K562 (cell line): ENCODE measurements around the gene DDAH2. TPM values are rescaled to one million over a fixed set of nuclear protein-coding genes. Genes with fewer than 3 reads are reported as not detected.

Source experiments
- ATAC-seq: fragments of 200-7000 bp; cut with Tn5 transposase; 3 replicates; pipeline ENCODE4 v1.9.1; 2020; ENCODE audit warnings: moderate library complexity
- BruUV-seq: library from RNA; stranded (reverse); fragments of 400-500 nt; replicated peaks from 2 replicates; lab custom pipeline; 2021; lab: Mats Ljungman, UMichigan
- CTCF ChIA-PET: fragments of 300-600 bp; formaldehyde crosslinking; extraction: SDS; loops from one replicate; lab custom pipeline; 2021; ENCODE audit warnings: low intra/inter-chr PET ratio; lab: Yijun Ruan, JAX
- POLR2A ChIA-PET: fragments of 300-600, 350-650 bp; sonication (Branson Sonifier 250); formaldehyde crosslinking; extraction: SDS; loops from one replicate; lab custom pipeline; 2021; ENCODE audit warnings: antibody characterized with exemption, inconsistent platforms; lab: Yijun Ruan, JAX
- DNase-seq, 4 experiments: peaks; one replicate each; pipeline versions ENCODE4 v3.0.0 to v3.0.0-alpha.2; 2011 to 2018; ENCODE audit warnings: low spot score in 3 of 4, mixed read lengths in 3 of 4; ENCODE audit errors: extremely low read depth in 1 of 4
- FAIRE-seq: peaks from 2 replicates; lab custom pipeline; 2011; peaks lifted over from hg19 to GRCh38; lab: Jason Lieb, UNC
- H2AFZ ChIP-seq: 2 replicates; pipeline ENCODE4 v1.6.0; 2011; ENCODE audit warnings: low read depth, low read length, control low read depth, inconsistent platforms
- H3K27ac ChIP-seq: fragments of 200-600 bp; 3 replicates; pipeline ENCODE4 v1.8.0; 2011; ENCODE audit warnings: low read depth, mild to moderate bottlenecking, control low read depth, inconsistent platforms, low read length, moderate library complexity, mixed read lengths; ENCODE audit errors: extremely low read depth
- H3K27me3 ChIP-seq, 2 experiments: fragments of 300-600 bp in 1 of 2; 2 replicates in 1 of 2; 3 replicates in 1 of 2; pipeline versions ENCODE4 v1.6.0 to v1.8.0; 2011; ENCODE audit warnings: inconsistent platforms in 2 of 2, low read length in 2 of 2, mild to moderate bottlenecking in 1 of 2, mixed read lengths in 1 of 2, moderate library complexity in 1 of 2; ENCODE audit not compliant: control insufficient read depth in 2 of 2, insufficient read depth in 2 of 2
- H3K36me3 ChIP-seq: fragments of 300-600 bp; 3 replicates; pipeline ENCODE4 v1.8.0; 2011; ENCODE audit warnings: mild to moderate bottlenecking, low read length, inconsistent platforms; ENCODE audit not compliant: control insufficient read depth, insufficient read depth
- H3K4me1 ChIP-seq, 2 experiments: fragments of 200-600 bp in 1 of 2; replicated peaks in 1 of 2; 2 replicates in 1 of 2; 3 replicates in 1 of 2; pipeline versions ENCODE4 v1.5.1 to v1.8.0; 2011; ENCODE audit warnings: inconsistent platforms in 2 of 2, low read length in 2 of 2, mild to moderate bottlenecking in 1 of 2, mixed read lengths in 1 of 2, moderate library complexity in 1 of 2; ENCODE audit not compliant: control insufficient read depth in 2 of 2, insufficient read depth in 2 of 2
- H3K4me2 ChIP-seq: 2 replicates; pipeline ENCODE4 v1.6.1; 2011; ENCODE audit warnings: low read length, control low read depth, inconsistent platforms, mixed read lengths; ENCODE audit not compliant: insufficient read depth
- H3K4me3 ChIP-seq: fragments of 200-600 bp; sonication (generic), shearing (Covaris generic); 2 replicates; pipeline ENCODE4 v1.5.1; 2016; ENCODE audit warnings: control low read depth, inconsistent platforms
- H3K79me2 ChIP-seq: fragments of 200-600 bp; 3 replicates; pipeline ENCODE4 v1.8.0; 2011; ENCODE audit warnings: low read length, inconsistent platforms; ENCODE audit not compliant: control insufficient read depth, insufficient read depth
- H3K9ac ChIP-seq, 2 experiments: 2 replicates each; pipeline versions ENCODE4 v1.6.0 to v1.6.1; 2011; ENCODE audit warnings: low read depth in 2 of 2, low read length in 2 of 2, control low read depth in 1 of 2, inconsistent platforms in 1 of 2, mild to moderate bottlenecking in 1 of 2, mixed read lengths in 1 of 2; ENCODE audit not compliant: insufficient read depth in 1 of 2
- H3K9me1 ChIP-seq: one replicate; pipeline ENCODE4 v1.6.0; 2011; ENCODE audit warnings: inconsistent platforms, mild to moderate bottlenecking, low read length, moderate library complexity; ENCODE audit not compliant: control insufficient read depth, insufficient read depth
- H3K9me3 ChIP-seq: replicated peaks from 2 replicates; pipeline ENCODE4 v1.5.1; 2011; ENCODE audit warnings: low read depth, low read length, inconsistent platforms; ENCODE audit not compliant: control insufficient read depth, insufficient read depth
- H4K20me1 ChIP-seq: replicated peaks from 2 replicates; pipeline ENCODE4 v1.6.1; 2011; ENCODE audit warnings: low read length, inconsistent platforms, mixed read lengths; ENCODE audit not compliant: control insufficient read depth, insufficient read depth
- BHLHE40 ChIP-seq: IDR thresholded peaks from 2 replicates; pipeline ENCODE4 v1.6.1; 2011; ENCODE audit warnings: low read length, improper control_type of control experiment
- ERF ChIP-seq: fragments of 450-650 bp; formaldehyde crosslinking; IDR thresholded peaks from 2 replicates; pipeline ENCODE4 v1.4.0; 2020; ENCODE audit warnings: mild to moderate bottlenecking, mixed read lengths
- GATA2 ChIP-seq: sonication (generic); formaldehyde crosslinking; IDR thresholded peaks from 2 replicates; pipeline ENCODE4 v1.4.0; 2020; ENCODE audit warnings: mild to moderate bottlenecking, missing genetic modification reagents
- HMGN3 ChIP-seq: IDR thresholded peaks from 2 replicates; pipeline ENCODE4 v1.6.1; 2011; ENCODE audit warnings: borderline replicate concordance, low read depth, mild to moderate bottlenecking, mixed read lengths, low read length; ENCODE audit not compliant: insufficient read length; ENCODE audit errors: extremely low read depth
- MAZ ChIP-seq, 2 experiments: fragments of 450-650 bp in 1 of 2; sonication (generic) in 1 of 2; formaldehyde crosslinking; IDR thresholded peaks in 1 of 2; conservative IDR thresholded peaks in 1 of 2; 2 replicates each; pipeline versions ENCODE4 v1.4.0 to v1.5.0; 2020; ENCODE audit warnings: mild to moderate bottlenecking in 1 of 2, missing genetic modification reagents in 1 of 2
- SRSF3 ChIP-seq: fragments of 200-400 bp; formaldehyde crosslinking; IDR thresholded peaks from 2 replicates; pipeline ENCODE4 v1.6.1; 2016; ENCODE audit warnings: mild to moderate bottlenecking, low read length, moderate library complexity; ENCODE audit not compliant: insufficient read depth
- ZC3H4 ChIP-seq: sonication (generic); formaldehyde crosslinking; IDR thresholded peaks from 2 replicates; pipeline ENCODE4 v1.9.0; 2021; ENCODE audit warnings: missing genetic modification reagents, borderline replicate concordance
- WGBS: fragments of 100-300 bp; shearing (Covaris generic); methylation state at CpG from one replicate; pipeline ENCODE4 v1.1.6; 2016; ENCODE audit warnings: low coverage, mixed read lengths; ENCODE audit not compliant: insufficient coverage; ENCODE audit errors: missing lambda C conversion rate; 5-methylcytosine and 5-hydroxymethylcytosine counted together
- in situ Hi-C: fragments of 300-500 bp; cut with MboI; formaldehyde crosslinking; loops from 4 replicates; pipeline ENCODE4 v1.15.0; 2018; ENCODE audit warnings: inconsistent platforms, mixed read lengths
- intact Hi-C: fragments of 100-400 bp; cut with micrococcal nuclease; formaldehyde crosslinking; loops from 2 replicates; pipeline ENCODE4 v1.14.2; 2022
- polyA plus RNA-seq, 8 experiments: library from polyadenylated mRNA; depleted of rRNA in 4 of 8; stranded (reverse) in 5 of 8; unstranded in 3 of 8; fragments of >200 nt; fragmentation: Nextera tagmentation in 2 of 8; fragmentation: Illumina TruSeq in 1 of 8; extraction: Ambion mirVana in 2 of 8; extraction: Trizol in 1 of 8; gene quantifications; 2 replicates each; pipeline versions ENCODE4 v1.2.1 to v1.2.3, GENCODE V29; 2011 to 2014; ENCODE audit warnings: inconsistent platforms in 1 of 8, missing spikeins in 1 of 8
- total RNA-seq, 7 experiments: library from RNA; depleted of rRNA in 6 of 7; stranded (reverse); fragments of >200 nt in 6 of 7; fragmentation: Illumina TruSeq in 2 of 7; extraction: Trizol in 2 of 7; gene quantifications; 2 replicates each; pipeline versions ENCODE4 v1.2.1 to v1.2.3, GENCODE V29; 2011 to 2021; ENCODE audit warnings: low replicate concordance in 1 of 7
- TF ChIP-seq, protein P1 (sequence below), 2 experiments: fragments of 250-450 bp in 1 of 2; fragments of 450-650 bp in 1 of 2; sonication (Bioruptor Pico) in 1 of 2; IDR thresholded peaks; 2 replicates each; pipeline versions ENCODE4 v1.6.1 to v1.8.0; 2016 to 2021; ENCODE audit warnings: mild to moderate bottlenecking in 2 of 2, moderate library complexity in 2 of 2, missing compliant biosample characterization in 1 of 2, missing genetic modification characterization in 1 of 2
- TF ChIP-seq, protein P2 (sequence below): sonication (generic); formaldehyde crosslinking; IDR thresholded peaks from 2 replicates; pipeline ENCODE4 v1.8.1; 2023; ENCODE audit warnings: missing genetic modification reagents, mild to moderate bottlenecking, borderline replicate concordance
- TF ChIP-seq, protein P3 (sequence below): fragments of 250-450 bp; sonication (Bioruptor Pico); IDR thresholded peaks from 2 replicates; pipeline ENCODE4 v1.5.0; 2020; ENCODE audit warnings: mild to moderate bottlenecking, borderline replicate concordance

The DDAH2 gene
- total and polyA plus RNA-seq, 9 of the 15 experiments (the other 6 are each of a cell fraction or from before 2014, with no cell fraction given) = 1.8 to 45.4 (median 21.4) TPM

DNA sequence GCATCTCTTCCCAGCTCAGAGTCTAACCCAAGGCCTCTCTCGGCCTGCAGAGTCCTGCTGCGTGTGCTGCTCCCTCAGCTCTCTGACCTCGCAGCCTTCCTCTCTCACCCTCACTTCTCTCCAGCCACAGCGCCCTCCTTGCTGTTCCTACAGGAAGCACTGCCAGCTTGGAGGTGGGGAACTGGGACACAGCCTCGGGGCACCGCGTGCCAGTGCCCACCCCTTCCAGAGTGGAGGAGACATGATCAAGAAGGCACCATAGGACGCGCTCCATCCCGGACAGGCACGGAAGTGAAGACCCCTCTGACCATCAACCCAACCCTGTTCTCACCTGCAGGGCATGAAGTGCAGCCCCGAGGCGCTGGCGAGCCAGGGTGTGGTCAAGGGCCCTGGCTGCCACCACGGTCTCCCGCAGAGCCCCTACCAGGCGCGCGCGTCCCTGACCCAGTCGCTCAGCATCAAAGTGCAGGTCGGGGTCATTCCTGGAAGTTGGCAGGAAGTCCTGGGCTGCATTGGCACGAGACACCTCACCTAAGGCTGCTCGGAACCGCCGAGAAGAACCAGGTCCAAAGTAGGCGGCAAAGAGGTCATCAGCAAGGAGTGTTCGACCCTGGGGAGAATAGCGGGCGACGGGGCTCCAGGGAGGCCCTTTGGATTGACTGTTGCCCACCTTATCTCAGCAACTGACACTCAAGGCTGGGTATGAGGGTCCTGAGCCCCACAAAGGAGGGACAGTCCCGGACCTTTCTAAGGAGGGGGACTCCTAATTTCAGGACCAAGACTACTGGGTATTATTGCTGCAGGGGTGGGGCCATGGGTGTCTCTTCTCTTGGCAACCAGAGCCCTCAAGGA, 46.8 kb upstream of the DDAH2 start:
- no peak for DNase-seq
- TF ChIP-seq, protein P1, sequence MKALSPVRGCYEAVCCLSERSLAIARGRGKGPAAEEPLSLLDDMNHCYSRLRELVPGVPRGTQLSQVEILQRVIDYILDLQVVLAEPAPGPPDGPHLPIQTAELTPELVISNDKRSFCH (CRISPR knock-in tag; IDR thresholded peaks at IDR 0.05) = no peak
- TF ChIP-seq, protein P1 (tag; IDR thresholded peaks at IDR 0.05) = peak; percentile 61; the same call in 1 of the 2 replicates
- TF ChIP-seq SRSF3 = peak; percentile 8; the same call in 1 of the 2 replicates
- TF ChIP-seq, protein P2, sequence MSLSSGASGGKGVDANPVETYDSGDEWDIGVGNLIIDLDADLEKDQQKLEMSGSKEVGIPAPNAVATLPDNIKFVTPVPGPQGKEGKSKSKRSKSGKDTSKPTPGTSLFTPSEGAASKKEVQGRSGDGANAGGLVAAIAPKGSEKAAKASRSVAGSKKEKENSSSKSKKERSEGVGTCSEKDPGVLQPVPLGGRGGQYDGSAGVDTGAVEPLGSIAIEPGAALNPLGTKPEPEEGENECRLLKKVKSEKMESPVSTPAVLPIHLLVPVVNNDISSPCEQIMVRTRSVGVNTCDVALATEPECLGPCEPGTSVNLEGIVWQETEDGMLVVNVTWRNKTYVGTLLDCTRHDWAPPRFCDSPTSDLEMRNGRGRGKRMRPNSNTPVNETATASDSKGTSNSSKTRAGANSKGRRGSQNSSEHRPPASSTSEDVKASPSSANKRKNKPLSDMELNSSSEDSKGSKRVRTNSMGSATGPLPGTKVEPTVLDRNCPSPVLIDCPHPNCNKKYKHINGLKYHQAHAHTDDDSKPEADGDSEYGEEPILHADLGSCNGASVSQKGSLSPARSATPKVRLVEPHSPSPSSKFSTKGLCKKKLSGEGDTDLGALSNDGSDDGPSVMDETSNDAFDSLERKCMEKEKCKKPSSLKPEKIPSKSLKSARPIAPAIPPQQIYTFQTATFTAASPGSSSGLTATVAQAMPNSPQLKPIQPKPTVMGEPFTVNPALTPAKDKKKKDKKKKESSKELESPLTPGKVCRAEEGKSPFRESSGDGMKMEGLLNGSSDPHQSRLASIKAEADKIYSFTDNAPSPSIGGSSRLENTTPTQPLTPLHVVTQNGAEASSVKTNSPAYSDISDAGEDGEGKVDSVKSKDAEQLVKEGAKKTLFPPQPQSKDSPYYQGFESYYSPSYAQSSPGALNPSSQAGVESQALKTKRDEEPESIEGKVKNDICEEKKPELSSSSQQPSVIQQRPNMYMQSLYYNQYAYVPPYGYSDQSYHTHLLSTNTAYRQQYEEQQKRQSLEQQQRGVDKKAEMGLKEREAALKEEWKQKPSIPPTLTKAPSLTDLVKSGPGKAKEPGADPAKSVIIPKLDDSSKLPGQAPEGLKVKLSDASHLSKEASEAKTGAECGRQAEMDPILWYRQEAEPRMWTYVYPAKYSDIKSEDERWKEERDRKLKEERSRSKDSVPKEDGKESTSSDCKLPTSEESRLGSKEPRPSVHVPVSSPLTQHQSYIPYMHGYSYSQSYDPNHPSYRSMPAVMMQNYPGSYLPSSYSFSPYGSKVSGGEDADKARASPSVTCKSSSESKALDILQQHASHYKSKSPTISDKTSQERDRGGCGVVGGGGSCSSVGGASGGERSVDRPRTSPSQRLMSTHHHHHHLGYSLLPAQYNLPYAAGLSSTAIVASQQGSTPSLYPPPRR = 0 out of 2 replicates have a peak, but pooled peaks have one; percentile 16
- TF ChIP-seq BHLHE40 = no peak
- no peak for TF ChIP-seq GATA2 (CRISPR knock-in tag)
- TF ChIP-seq MAZ (CRISPR knock-in tag; conservative IDR thresholded peaks at IDR 0.05 in 1 of 2, IDR thresholded peaks at IDR 0.05 in 1 of 2) = 0 out of 4 replicates have a peak, but pooled peaks of 1 of the 2 experiments have one; percentile 34
- TF ChIP-seq, protein P3, sequence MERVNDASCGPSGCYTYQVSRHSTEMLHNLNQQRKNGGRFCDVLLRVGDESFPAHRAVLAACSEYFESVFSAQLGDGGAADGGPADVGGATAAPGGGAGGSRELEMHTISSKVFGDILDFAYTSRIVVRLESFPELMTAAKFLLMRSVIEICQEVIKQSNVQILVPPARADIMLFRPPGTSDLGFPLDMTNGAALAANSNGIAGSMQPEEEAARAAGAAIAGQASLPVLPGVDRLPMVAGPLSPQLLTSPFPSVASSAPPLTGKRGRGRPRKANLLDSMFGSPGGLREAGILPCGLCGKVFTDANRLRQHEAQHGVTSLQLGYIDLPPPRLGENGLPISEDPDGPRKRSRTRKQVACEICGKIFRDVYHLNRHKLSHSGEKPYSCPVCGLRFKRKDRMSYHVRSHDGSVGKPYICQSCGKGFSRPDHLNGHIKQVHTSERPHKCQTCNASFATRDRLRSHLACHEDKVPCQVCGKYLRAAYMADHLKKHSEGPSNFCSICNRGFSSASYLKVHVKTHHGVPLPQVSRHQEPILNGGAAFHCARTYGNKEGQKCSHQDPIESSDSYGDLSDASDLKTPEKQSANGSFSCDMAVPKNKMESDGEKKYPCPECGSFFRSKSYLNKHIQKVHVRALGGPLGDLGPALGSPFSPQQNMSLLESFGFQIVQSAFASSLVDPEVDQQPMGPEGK = no peak
- TF ChIP-seq HMGN3 = peak; percentile 30
- TF ChIP-seq ERF (CRISPR knock-in tag) = 0 out of 2 replicates have a peak, but pooled peaks have one; percentile 57
- peak; percentile 30; the same call in 1 of the 2 replicates for TF ChIP-seq ZC3H4 (CRISPR knock-in tag)

More for the DNA sequence above, 46.8 kb upstream of the DDAH2 start:
- Histone ChIP-seq H3K9ac (peak overlapping the region; percentile 64 to 88; a peak in 3 of 4 replicates), H3K4me1 (peaks cover 43 to 83% of the 10 kb centered on the region in 2 experiments), H3K4me2 (0 out of 2 replicates have a peak overlapping the region, but pooled peaks have one; percentile 56), H3K9me1 (peaks cover 6% of the 10 kb centered on the region), H3K79me2 (no peaks in the 10 kb centered on the region), H2AFZ (0 out of 2 replicates have a peak overlapping the region, but pooled peaks have one; percentile 3), H3K27me3 (no peaks in the 10 kb centered on the region), H3K9me3 (no peaks in the 10 kb centered on the region), H3K27ac (peak overlapping the region; percentile 87), H3K4me3 (no peak overlapping the region; the same call in 1 of the 2 replicates), H4K20me1 (no peaks in the 10 kb centered on the region), H3K36me3 (peaks cover 35% of the 10 kb centered on the region; the same call in 2 of the 3 replicates)
- ATAC-seq (no peak), FAIRE-seq (no peak)
- 89% methylated on average over 32 of the region's 32 CpGs for WGBS
- intact Hi-C loops (loop anchor here (2.0 to 10.0 kb wide), 2 partner anchors 19 to 231 kb away; partner anchors contain the start of genes ATP6V1G2, DDX39B, NFKBIL1 and VARS1), in situ Hi-C loops (no loop called here)
- ChIA-PET CTCF (no interaction called here), POLR2A (interaction anchor here (0.5 to 8.8 kb wide), 23 partner anchors 9 to 114 kb away, joined by 3 to 38 read pairs (median 5); partner anchors contain the start of genes C6orf47, CLIC1, GPANK1 and HSPA1B)
- no TSS peak for BruUV-seq
